GM19452 (cell line): ENCODE data around the gene EIF1.

Experiments used
- ATAC-seq: cut with Tn5 transposase; IDR thresholded peaks from one replicate; pipeline ENCODE4 v1.9.1; 2021; ENCODE audit not compliant: unreplicated experiment

The EIF1 gene

GRCh38 chr17:41734139-41734948 lies 45.7 kb downstream of the EIF1 start, which contains the start of gene HAP1:
TSS of gene HAP1 (minus strand) at chr17:41734643. CDS start at chr17:41734634, 9 bp downstream.
- no peak for ATAC-seq

GRCh38 chr17:41734949-41735313 lies 46.2 kb downstream of the EIF1 start:
- no peak for ATAC-seq

- no peak for ATAC-seq
Observed at GRCh38 chr17:41735744-41736143, 47.1 kb downstream of the EIF1 start.

DNA sequence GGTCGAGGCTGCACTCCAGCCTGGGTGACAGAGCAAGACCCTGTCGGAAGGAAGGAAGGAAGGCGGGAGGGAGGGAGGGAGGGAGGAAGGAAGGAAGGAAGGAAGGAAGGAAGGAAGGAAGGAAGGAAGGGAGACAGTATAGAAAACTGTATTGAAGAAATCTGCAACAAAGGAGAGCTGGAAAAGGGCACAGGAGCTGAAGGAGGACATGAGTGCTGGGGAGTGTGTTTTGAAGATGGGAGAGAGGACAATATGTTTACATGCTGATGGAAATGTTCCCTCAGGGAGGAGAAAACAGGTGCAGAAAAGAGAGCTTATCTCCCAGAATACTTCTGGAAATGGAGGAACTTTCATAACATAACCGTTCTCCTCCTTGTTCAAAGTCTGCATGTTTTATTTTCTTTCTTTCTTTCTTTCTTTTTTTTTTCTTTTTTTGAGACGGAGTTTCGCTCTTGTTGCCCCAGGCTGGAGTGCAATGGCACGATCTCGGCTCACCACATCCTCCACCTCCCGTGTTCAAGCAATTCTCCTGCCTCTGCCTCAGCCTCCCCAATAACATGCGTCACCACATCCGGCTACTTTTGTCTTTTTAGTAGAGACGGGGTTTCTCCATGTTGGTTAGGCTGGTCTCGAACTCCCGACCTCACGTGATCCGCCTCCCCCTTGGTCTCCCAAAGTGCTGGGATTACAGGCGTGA lies 48.4 kb downstream of the EIF1 start:
- ATAC-seq = no peak

GRCh38 chr17:41737680-41738023 lies 49.0 kb downstream of the EIF1 start:
- no peak for ATAC-seq

DNA sequence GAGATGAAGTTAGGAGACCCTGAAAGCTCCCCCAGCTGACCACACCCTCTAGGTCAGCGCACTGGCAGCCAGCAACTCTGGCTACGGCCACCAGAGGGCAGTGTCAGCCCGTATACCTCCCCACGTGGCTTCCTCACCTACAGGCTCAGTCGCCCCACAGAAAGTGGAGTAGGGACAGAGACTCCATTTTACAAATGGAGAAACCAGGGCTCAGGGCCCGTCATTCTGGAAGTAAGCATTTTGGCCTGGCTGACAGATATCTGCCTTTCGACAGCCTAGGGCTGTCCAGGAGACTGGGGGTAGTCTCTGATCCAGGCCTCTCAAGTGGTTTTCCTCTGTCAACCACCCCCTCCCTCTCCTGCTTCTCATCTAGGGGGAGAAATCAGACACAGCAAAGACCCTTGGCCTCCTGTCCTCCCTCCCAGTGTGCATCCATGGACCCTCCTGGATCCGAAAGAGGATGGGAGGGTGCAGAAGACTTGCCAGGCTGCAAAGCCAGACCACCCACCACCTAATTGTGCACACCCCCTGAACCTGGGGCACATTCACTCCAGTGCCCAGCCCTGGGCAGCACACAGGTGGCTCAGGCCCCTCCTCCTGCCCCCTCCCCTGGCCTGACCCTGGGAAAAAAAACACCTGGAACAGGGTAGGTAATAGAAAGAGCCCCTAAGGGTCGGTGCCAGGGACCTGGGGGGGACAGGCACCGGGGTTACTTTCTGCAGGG lies 49.6 kb downstream of the EIF1 start:
- no peak for ATAC-seq

GRCh38 chr17:41738801-41739112 lies 50.1 kb downstream of the EIF1 start:
- no peak for ATAC-seq

DNA sequence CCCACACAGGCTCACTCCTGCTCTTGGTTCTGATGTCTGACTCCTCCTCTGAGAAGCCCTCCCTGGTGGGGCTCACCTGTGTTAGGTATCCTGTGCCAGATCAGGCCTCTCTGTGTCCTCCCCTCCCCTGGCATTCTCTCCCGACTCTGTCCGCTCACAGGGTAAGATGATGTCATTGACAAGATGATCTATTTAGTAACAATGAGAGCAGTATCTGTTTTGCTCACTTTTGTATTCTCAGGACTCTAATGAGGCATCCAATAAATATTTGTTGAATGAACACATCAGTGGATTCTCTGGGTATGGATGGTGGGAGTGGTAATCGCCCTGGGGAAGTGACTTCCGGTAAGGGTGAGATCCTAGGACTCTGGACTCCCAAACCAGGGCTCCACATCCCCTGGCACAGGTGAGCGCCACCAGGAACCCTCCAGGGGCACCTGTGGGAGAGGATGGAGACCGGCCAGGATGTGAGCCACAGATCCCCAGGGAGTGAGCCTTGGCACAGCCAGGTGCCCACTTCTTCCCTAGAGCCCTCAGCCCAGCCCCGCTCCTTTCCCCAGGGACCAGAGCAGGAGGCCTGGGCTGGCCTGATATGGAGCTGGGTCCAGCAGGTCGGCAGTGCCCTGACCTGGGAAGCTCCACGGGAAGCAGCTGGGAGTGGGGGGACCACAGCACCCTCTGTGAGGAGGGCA lies 51.1 kb downstream of the EIF1 start:
- ATAC-seq = no peak

DNA sequence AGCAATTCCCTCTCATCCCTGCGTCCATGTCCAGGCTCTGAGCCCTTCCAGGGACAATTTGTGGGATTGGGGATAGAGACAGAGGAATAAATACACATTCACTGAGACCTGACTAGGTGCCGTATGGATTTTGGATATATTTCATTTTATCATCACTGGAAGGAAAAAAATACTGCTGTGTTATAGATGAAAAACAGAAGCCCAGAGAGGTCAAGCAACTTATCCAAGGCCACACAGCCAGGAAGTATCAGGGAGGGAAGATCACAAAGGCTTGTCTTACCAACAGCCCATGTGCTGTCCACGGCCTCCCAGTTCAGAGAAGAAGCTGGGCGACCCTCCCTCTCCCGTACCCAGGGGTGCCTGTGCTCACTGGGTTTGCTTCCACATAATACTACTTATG lies 51.8 kb downstream of the EIF1 start:
- ATAC-seq = no peak

DNA sequence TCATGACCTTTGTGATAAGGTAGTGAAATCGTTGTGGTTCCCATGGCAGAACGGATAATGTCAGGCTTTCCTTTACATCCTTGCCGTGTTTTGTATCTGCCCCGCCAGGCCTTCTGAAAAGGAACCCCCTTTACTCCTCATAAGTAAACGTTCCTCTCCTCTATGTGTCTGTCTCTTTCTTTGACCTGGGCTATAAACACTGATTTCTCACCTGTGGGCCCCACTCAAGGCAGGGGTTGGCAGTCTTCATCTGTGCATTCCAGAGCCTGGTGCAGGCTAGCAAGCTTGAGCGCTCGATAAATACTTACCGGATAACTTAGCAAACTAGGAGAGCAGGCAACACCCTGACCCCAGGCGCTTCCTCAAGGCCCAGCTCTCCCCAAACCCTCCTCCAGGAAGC lies 53.0 kb downstream of the EIF1 start:
- ATAC-seq = no peak
